HG02973 (cell line): ENCODE results near the gene SALL1.

ENCODE experiments used
- ATAC-seq: cut with Tn5 transposase; IDR thresholded peaks from one replicate; pipeline ENCODE4 v1.9.1; 2021; ENCODE audit warnings: moderate library complexity; ENCODE audit not compliant: unreplicated experiment

The SALL1 gene

GRCh38 chr16:51150888-51151320, at the start of gene SALL1:
TSS of gene SALL1 (minus strand) at chr16:51151270. CDS start at chr16:51151241, 29 bp downstream.
- ATAC-seq, result no peak

- ATAC-seq, result no peak
Measured at GRCh38 chr16:51200793-51201192, 49.7 kb upstream of the SALL1 start.

- ATAC-seq, result no peak
Measured at GRCh38 chr16:51197953-51198748, 47.1 kb upstream of the SALL1 start.

GRCh38 chr16:51193879-51194278, 42.8 kb upstream of the SALL1 start:
- ATAC-seq, result no peak

GRCh38 chr16:51184702-51185433, 33.8 kb upstream of the SALL1 start:
- no peak for ATAC-seq

- no peak for ATAC-seq
Measured at GRCh38 chr16:51181503-51181811, 30.4 kb upstream of the SALL1 start.

- ATAC-seq, result no peak
Measured at GRCh38 chr16:51180719-51181502, 29.8 kb upstream of the SALL1 start.

GRCh38 chr16:51175081-51175480, 24.0 kb upstream of the SALL1 start:
- no peak for ATAC-seq

- no peak for ATAC-seq
Measured at GRCh38 chr16:51172368-51172767, 21.3 kb upstream of the SALL1 start.

- ATAC-seq, result no peak
Measured at GRCh38 chr16:51168755-51169154, 17.7 kb upstream of the SALL1 start.

GRCh38 chr16:51167170-51167895, 16.3 kb upstream of the SALL1 start:
- no peak for ATAC-seq

GRCh38 chr16:51166541-51166940, 15.5 kb upstream of the SALL1 start:
- no peak for ATAC-seq

GRCh38 chr16:51166091-51166490, 15.0 kb upstream of the SALL1 start:
- ATAC-seq, result no peak

GRCh38 chr16:51165043-51165442, 14.0 kb upstream of the SALL1 start:
- no peak for ATAC-seq

- ATAC-seq, result no peak
Measured at GRCh38 chr16:51164574-51164973, 13.5 kb upstream of the SALL1 start.

- no peak for ATAC-seq
Measured at GRCh38 chr16:51163894-51164566, 13.0 kb upstream of the SALL1 start.

GRCh38 chr16:51163366-51163765, 12.3 kb upstream of the SALL1 start:
- no peak for ATAC-seq

- ATAC-seq, result no peak
Measured at GRCh38 chr16:51161440-51162195, 10.5 kb upstream of the SALL1 start.

GRCh38 chr16:51159865-51160264, 8.8 kb upstream of the SALL1 start:
- no peak for ATAC-seq

- ATAC-seq, result no peak
Measured at GRCh38 chr16:51159296-51159695, 8.2 kb upstream of the SALL1 start.
